Right atrium auricular region (tissue), 2 donors: ENCODE measurements around the gene ZRANB3. TPM values are rescaled to one million over a fixed set of nuclear protein-coding genes. Genes with fewer than 3 reads are reported as not detected.

Experiments
- DNase-seq: peaks from one replicate; pipeline ENCODE4 v3.0.0-alpha.2; 2019; ENCODE audit warnings: low spot score
- H3K27ac ChIP-seq, 2 donors: fragments of 200-600 bp; sonication (generic); 1 replicate in 1 of 2; 2 replicates in 1 of 2; pipeline ENCODE4 v1.5.1; 2016 to 2019
- H3K27me3 ChIP-seq, 2 donors: fragments of 200-600 bp; sonication (generic); one replicate each; pipeline versions ENCODE4 v1.5.1 to v1.6.0; 2017 to 2019
- H3K36me3 ChIP-seq: fragments of 200-600 bp; sonication (generic); one replicate; pipeline ENCODE4 v1.5.1; 2016
- H3K4me1 ChIP-seq, 2 donors: fragments of 200-600 bp; sonication (generic); one replicate each; pipeline versions ENCODE4 v1.5.1 to v1.6.0; 2017 to 2019
- H3K4me3 ChIP-seq, 2 donors: fragments of 200-600 bp; sonication (generic); 1 replicate in 1 of 2; 2 replicates in 1 of 2; pipeline ENCODE4 v1.5.1; 2017 to 2019; ENCODE audit warnings: mild to moderate bottlenecking in 1 of 2, moderate library complexity in 1 of 2
- H3K9me3 ChIP-seq, 2 donors: fragments of 200-600 bp; sonication (generic); one replicate each; pipeline ENCODE4 v1.5.1; 2019
- CTCF ChIP-seq, 2 donors: fragments of 200-600 bp; sonication (generic); IDR thresholded peaks; one replicate each; pipeline ENCODE4 v1.5.1; 2019; ENCODE audit warnings: antibody characterized with exemption in 2 of 2
- total RNA-seq, 2 donors: library from RNA; depleted of rRNA; stranded (reverse); fragments of >200 nt; gene quantifications; one replicate each; pipeline ENCODE4 v1.1.0, GENCODE V29; 2016

ZRANB3 gene
- total RNA-seq, 2 donors from 2014 or later = 1.6 to 2.3 TPM

- Histone ChIP-seq H3K27me3 (no peaks in the 10 kb centered on the region), H3K4me1 (no peaks in the 10 kb centered on the region), H3K36me3 (no peaks in the 10 kb centered on the region), H3K4me3 (no peak overlapping the region), H3K27ac (no peak overlapping the region), H3K9me3 (no peaks in the 10 kb centered on the region)
- no peak for DNase-seq
- no peak for TF ChIP-seq CTCF (IDR thresholded peaks at IDR 0.05)
Measured at GRCh38 chr2:135279209-135279608, 251.8 kb downstream of the ZRANB3 start.

- Histone ChIP-seq H3K36me3 (no peaks in the 10 kb centered on the region), H3K4me3 (no peak overlapping the region), H3K9me3 (no peaks in the 10 kb centered on the region), H3K27me3 (no peaks in the 10 kb centered on the region), H3K4me1 (no peaks in the 10 kb centered on the region), H3K27ac (no peak overlapping the region)
- no peak for DNase-seq
- TF ChIP-seq CTCF (IDR thresholded peaks at IDR 0.05) = no peak
Measured at GRCh38 chr2:135276525-135276924, 254.5 kb downstream of the ZRANB3 start.

- Histone ChIP-seq H3K9me3 (no peaks in the 10 kb centered on the region), H3K4me3 (no peak overlapping the region), H3K36me3 (no peaks in the 10 kb centered on the region), H3K27me3 (no peaks in the 10 kb centered on the region), H3K27ac (no peak overlapping the region), H3K4me1 (no peaks in the 10 kb centered on the region)
- DNase-seq = no peak
- TF ChIP-seq CTCF (IDR thresholded peaks at IDR 0.05) = no peak
Measured at GRCh38 chr2:135271006-135271405, 260.0 kb downstream of the ZRANB3 start.

GRCh38 chr2:135265960-135266490 lies 265.0 kb downstream of the ZRANB3 start:
- Histone ChIP-seq H3K27ac (no peak overlapping the region), H3K4me1 (no peaks in the 10 kb centered on the region), H3K27me3 (no peaks in the 10 kb centered on the region), H3K9me3 (no peaks in the 10 kb centered on the region), H3K36me3 (no peaks in the 10 kb centered on the region), H3K4me3 (no peak overlapping the region)
- DNase-seq = no peak
- no peak for TF ChIP-seq CTCF (IDR thresholded peaks at IDR 0.05)

- DNase-seq = no peak
- H3K27ac ChIP-seq = no peak overlapping the region
- H3K4me1 ChIP-seq = no peaks in the 10 kb centered on the region
- TF ChIP-seq CTCF (IDR thresholded peaks at IDR 0.05) = no peak
- H3K27me3 ChIP-seq = no peaks in the 10 kb centered on the region
- no peaks in the 10 kb centered on the region for H3K9me3 ChIP-seq
- no peaks in the 10 kb centered on the region for H3K36me3 ChIP-seq
- no peak overlapping the region for H3K4me3 ChIP-seq
Measured at GRCh38 chr2:135259123-135259522, 271.9 kb downstream of the ZRANB3 start.

GRCh38 chr2:135258193-135258592 lies 272.8 kb downstream of the ZRANB3 start:
- H3K27ac ChIP-seq = no peak overlapping the region
- H3K4me3 ChIP-seq = no peak overlapping the region
- no peaks in the 10 kb centered on the region for H3K36me3 ChIP-seq
- no peaks in the 10 kb centered on the region for H3K4me1 ChIP-seq
- no peaks in the 10 kb centered on the region for H3K27me3 ChIP-seq
- H3K9me3 ChIP-seq = no peaks in the 10 kb centered on the region
- no peak for DNase-seq
- TF ChIP-seq CTCF (IDR thresholded peaks at IDR 0.05) = no peak
